Measurements from ENCODE around the gene MYO18B.

The MYO18B gene

DNA sequence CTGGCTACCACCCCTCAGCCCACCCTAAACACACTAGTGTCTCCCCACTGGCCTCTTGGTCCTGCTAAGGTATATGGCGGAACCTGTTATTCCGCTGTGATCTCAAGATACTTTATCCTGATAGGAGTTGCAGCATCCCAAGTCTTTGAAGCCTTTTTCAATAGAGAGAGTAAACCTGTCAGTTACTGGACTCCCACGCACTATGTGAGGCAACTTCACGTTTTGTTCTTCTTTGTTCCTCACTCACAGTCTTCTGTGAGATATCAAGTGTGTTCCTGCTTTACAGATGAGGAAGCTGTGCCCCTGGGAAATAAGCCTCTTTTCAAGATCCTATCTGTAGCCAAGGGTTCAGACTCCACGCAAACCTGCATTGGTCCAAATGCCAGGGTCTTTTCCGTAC is 127.8 kb downstream of the MYO18B start:
- Histone ChIP-seq H3K27ac (no peak overlapping the region), H3K4me1 (no peaks in the 10 kb centered on the region), H3K27me3 (no peaks in the 10 kb centered on the region), H3K9me3 (no peaks in the 10 kb centered on the region), H3K36me3 (no peaks in the 10 kb centered on the region), H3K4me3 (no peak overlapping the region)
- intact Hi-C loops (cut with DNase I; ENCODE audit: low total_unique reads), result no loop called here
- DNase-seq, result no peak
- TF ChIP-seq, protein P1, sequence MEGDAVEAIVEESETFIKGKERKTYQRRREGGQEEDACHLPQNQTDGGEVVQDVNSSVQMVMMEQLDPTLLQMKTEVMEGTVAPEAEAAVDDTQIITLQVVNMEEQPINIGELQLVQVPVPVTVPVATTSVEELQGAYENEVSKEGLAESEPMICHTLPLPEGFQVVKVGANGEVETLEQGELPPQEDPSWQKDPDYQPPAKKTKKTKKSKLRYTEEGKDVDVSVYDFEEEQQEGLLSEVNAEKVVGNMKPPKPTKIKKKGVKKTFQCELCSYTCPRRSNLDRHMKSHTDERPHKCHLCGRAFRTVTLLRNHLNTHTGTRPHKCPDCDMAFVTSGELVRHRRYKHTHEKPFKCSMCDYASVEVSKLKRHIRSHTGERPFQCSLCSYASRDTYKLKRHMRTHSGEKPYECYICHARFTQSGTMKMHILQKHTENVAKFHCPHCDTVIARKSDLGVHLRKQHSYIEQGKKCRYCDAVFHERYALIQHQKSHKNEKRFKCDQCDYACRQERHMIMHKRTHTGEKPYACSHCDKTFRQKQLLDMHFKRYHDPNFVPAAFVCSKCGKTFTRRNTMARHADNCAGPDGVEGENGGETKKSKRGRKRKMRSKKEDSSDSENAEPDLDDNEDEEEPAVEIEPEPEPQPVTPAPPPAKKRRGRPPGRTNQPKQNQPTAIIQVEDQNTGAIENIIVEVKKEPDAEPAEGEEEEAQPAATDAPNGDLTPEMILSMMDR (IDR thresholded peaks at IDR 0.05), result no peak

DNA sequence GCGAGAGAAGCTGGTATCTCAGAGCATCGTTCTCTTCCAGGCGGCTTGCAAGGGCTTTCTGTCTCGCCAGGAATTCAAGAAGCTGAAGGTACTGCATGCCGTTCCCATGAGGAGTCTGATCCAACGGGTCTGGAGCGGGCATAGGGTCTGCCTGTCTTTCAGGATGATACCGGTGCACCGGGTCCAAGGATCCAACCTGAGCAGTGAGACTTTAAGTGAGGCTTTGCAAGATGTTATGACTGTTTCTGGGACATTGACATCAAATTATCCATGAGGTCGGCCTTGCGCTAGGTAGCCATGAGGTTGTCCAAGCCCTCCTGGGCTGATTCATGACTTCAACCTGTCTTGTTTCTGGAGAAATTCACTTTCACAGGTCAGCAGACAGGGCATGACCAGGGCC is 132.3 kb downstream of the MYO18B start:
- no peak for DNase-seq

GRCh38 chr22:25875461-25875860 is 133.5 kb downstream of the MYO18B start:
- Histone ChIP-seq H3K9me3 (no peaks in the 10 kb centered on the region), H3K36me3 (no peaks in the 10 kb centered on the region), H3K4me1 (no peaks in the 10 kb centered on the region), H3K27ac (no peak overlapping the region), H3K27me3 (no peaks in the 10 kb centered on the region), H3K4me3 (no peak overlapping the region)
- no peak for DNase-seq
- TF ChIP-seq, protein P1 (IDR thresholded peaks at IDR 0.05), result no peak
- intact Hi-C loops (cut with DNase I; ENCODE audit: low total_unique reads), result no loop called here

More for the DNA sequence above, 132.3 kb downstream of the MYO18B start:
- Histone ChIP-seq H3K4me1 (no peaks in the 10 kb centered on the region), H3K9me3 (no peaks in the 10 kb centered on the region), H3K36me3 (no peaks in the 10 kb centered on the region), H3K27ac (no peak overlapping the region), H3K4me3 (no peak overlapping the region), H3K27me3 (no peaks in the 10 kb centered on the region)
- TF ChIP-seq, protein P1 (IDR thresholded peaks at IDR 0.05), result no peak
- intact Hi-C loops (cut with DNase I; ENCODE audit: low total_unique reads), result no loop called here

GRCh38 chr22:25876871-25877270 is 134.9 kb downstream of the MYO18B start:
- Histone ChIP-seq H3K9me3 (no peaks in the 10 kb centered on the region), H3K4me3 (no peak overlapping the region), H3K27me3 (no peaks in the 10 kb centered on the region), H3K36me3 (no peaks in the 10 kb centered on the region), H3K4me1 (no peaks in the 10 kb centered on the region), H3K27ac (no peak overlapping the region)
- no peak for DNase-seq
- TF ChIP-seq, protein P1 (IDR thresholded peaks at IDR 0.05), result no peak
- intact Hi-C loops (cut with DNase I; ENCODE audit: low total_unique reads), result no loop called here

GRCh38 chr22:25878933-25879332 is 136.9 kb downstream of the MYO18B start:
- no peaks in the 10 kb centered on the region for H3K36me3 ChIP-seq
- TF ChIP-seq, protein P1 (IDR thresholded peaks at IDR 0.05), result no peak
- H3K4me3 ChIP-seq, result no peak overlapping the region
- intact Hi-C loops (cut with DNase I; ENCODE audit: low total_unique reads), result no loop called here
- no peak overlapping the region for H3K27ac ChIP-seq
- H3K4me1 ChIP-seq, result no peaks in the 10 kb centered on the region
- H3K9me3 ChIP-seq, result no peaks in the 10 kb centered on the region
- H3K27me3 ChIP-seq, result no peaks in the 10 kb centered on the region
- DNase-seq, result no peak

DNA sequence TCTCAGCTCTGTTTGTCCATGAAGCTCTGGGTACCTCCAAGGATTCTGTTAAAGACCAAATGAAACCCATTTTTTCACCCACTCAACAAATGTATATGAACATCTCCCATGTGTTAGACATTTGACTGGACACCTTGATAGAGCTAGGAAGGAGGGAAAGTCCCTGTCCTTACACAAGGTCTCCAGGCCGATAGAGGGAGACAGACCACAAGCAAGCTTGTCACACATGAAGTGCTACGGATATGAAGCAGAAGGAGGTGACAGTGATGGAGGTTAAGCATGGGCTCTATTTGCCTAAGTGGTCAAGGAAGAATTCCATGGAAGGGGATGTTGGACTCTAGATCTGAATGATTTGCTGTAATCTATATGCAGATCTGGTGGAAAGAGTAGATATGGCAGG is 138.5 kb downstream of the MYO18B start:
- Histone ChIP-seq H3K9me3 (no peaks in the 10 kb centered on the region), H3K4me3 (no peak overlapping the region), H3K36me3 (no peaks in the 10 kb centered on the region), H3K27me3 (no peaks in the 10 kb centered on the region), H3K27ac (no peak overlapping the region), H3K4me1 (no peaks in the 10 kb centered on the region)
- TF ChIP-seq, protein P1 (IDR thresholded peaks at IDR 0.05), result no peak
- intact Hi-C loops (cut with DNase I; ENCODE audit: low total_unique reads), result no loop called here
- no peak for DNase-seq

Data from tibial artery (tissue), 4 donors.